IPS DF 19.7 (cell line): ENCODE data around the gene CEP192.
"Not testable (repeated sequence)": the region's sequence is repeated elsewhere in the genome, so short reads cannot be mapped to it uniquely, and the experiment has no call there.

Experiments
- DNase-seq: peaks from one replicate; pipeline ENCODE4 v3.0.0-alpha.2; 2013; ENCODE audit warnings: low read depth, low spot score

Gene CEP192

DNA sequence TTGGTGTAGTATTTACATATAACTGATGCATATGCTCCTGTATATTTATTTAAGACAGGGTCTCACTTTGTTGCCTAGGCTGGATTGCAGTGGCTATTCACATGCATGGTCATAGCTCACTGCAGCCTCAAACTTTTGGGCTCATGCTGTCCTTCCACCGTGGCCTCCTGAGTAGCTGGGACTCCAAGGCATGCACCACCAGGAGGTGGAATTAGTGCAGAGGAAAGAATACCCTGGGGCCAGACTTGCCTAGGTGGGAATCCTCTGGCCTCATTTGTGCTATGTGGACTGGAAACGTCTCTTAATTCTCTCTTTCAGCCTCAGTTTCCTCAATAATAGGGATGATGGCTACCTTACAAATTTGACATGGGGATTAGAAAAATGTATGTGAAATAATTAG is 2.3 kb downstream of the CEP192 start:
- DNase-seq = no peak

- DNase-seq = no peak
Measured at GRCh38 chr18:12995424-12995823, 4.3 kb downstream of the CEP192 start.

DNA sequence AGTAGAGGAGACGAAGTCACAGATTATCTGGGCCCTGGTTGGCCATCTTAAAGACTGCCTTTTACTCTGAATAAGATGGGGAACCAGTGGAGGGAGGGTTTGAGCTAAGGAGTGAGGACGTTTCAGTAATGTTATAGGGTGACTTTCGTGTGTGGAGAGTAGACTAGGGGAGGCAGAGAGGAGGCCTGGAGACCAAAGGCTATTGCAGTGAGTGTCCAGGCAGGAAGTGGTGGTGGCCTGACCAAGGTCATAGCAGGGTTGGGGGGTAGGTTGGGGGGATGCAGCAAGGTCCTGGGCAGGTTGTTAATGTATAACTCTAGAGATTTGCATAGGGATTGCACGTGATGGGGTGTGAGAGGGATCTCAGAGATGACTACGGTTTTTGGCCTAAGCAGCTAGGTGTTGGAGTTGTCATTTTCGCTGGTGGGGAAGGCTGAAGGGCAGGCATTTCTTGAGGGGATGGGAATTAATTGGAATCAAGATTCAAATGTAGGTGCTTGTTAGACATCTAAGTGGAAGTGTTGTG is 4.9 kb downstream of the CEP192 start:
- no peak for DNase-seq

DNA sequence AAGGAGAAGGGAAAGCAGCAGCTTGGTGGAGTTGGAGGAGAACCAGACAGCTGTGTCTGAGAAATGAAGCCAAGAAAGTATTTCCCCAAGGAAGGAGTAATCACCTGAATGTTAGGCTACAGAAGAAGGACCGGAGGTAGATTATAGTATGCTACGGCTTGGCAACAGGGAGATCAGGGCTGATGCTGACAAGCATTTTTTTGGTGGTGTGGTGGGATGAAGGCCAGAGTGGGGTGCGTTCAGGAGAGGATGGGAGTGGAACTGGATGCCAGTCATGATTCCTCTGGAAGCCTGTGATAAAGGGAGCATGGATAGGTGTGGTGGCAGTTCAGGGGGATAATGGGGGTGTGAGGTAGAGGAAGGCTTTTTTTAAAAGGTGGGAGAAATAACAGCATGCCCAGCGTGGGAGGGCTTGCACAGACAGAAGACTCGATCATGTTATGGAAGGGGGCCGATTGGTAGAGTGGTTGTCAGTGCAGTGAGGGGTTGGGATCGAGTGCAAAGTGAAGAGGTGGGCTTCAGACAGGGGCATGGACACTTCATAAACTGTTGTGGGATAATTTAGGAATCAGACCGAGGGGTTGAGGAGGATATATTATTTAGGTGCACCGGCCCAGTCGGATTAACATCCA is 5.6 kb downstream of the CEP192 start:
- DNase-seq = no peak

- DNase-seq = not testable (repeated sequence)
Measured at GRCh38 chr18:12997330-12997729, 6.2 kb downstream of the CEP192 start.

- DNase-seq = no peak
Measured at GRCh38 chr18:12998332-12999060, 7.3 kb downstream of the CEP192 start.

DNA sequence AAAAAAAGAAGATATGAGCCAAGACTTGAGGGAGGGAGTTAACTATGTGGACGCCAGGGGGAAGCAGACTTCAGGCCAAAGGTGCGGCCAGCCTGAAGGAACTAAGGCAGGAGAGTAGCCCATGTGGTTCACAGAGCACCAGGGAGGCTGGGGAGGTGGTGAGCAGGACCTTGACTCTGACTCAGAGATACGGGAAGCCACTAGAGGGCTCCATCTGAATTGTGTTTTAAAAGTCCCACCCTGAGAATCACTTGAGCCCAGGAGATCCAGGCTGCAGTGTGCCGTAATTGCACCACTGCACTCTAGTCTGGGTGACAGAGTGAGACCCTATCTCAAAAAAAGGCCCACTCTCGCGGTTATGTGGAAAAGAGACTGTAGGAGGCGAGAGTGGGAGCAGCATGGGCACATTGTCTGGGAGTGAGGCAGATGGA is 12.3 kb downstream of the CEP192 start:
- DNase-seq = peak; percentile 78

DNA sequence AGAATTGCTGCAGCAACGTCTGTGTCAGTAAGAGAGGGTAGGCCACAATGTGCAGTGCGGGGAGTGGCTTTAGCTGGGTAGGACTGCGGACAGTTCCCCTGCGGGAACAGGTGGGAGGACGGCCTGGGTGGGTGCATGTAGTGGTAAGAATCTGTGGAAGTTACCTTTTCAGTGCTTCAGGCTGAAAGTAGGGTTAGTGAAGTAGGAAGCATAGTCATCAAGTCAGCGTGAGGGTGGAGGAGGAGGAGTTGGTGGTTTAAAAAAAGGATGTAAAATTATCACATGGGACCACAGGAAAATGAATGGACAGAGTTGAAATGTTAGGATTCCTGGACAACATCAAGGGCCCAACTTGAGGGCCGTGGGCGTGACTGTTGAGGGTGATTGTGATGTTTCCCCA is 13.2 kb downstream of the CEP192 start:
- DNase-seq = no peak

DNA sequence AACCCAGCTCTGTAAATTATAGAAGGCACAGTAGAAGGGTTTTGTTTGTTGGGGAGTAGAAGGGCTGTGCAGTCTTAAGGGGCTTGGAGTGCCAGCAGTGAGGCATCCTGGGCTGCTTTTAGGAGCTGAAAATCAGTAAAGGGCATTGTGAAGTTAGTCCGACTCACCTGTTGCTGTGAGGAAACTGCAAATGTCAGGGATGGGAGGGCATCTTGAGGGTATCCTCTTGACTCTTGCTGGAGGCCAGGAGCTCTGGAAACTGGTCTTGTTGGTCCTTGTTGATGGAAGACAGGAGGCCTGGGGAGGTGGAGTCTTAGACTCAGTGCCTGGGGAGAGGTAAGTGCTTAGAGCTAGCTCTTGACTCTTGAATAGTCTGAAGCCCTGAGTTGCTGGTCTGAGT is 14.1 kb downstream of the CEP192 start:
- DNase-seq = no peak

DNA sequence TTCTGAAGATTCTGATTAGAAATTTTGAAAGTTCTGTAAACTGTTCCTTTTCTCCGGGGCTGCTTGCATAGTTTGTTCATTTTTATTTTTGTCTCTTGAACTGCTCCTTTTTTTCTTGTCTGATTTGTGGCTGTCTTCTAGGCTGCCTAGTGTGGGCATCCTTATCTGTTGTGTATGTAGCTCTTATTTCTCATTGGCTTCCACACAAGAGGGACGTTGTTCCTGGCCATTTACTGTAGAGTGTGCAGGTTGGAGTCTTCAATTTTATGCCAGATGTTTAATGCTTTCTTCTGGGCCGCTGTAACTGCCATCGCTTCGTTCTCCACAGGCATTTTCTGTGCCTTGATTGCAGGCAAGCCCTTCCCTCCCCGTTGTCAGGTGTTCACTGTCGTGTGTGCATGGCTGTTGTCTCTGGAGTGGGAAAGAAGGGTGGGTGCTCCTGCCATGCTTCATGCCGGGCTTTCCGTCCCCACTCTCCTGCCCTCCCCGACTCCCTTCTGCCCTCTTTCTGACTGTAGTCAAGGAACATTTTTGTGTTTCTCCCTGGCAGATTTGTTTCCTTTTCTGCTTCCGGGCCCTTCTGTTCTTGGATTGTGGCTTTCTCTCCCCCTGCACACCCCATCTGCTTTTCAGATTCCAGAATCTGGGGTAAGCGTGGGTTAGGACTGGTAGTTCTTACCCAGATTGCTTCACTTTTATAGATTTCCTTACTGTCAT is 15.5 kb downstream of the CEP192 start:
- no peak for DNase-seq

DNA sequence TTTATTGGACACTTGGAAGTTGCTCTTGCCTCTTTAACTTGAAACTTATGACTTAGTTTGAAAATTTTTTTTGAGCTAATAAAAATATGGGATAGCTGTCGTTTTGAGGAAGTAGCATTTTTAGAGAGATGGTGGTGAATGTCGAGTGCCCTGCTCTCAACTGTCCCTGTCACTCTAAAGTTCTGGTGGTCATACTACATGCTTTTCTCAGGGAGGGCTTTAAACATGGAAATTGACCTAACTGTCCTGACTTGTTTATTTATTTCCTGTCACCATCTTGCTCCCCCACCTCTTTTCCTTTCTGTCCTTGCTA is 16.0 kb downstream of the CEP192 start:
- no peak for DNase-seq

- no peak for DNase-seq
Measured at GRCh38 chr18:13011719-13012118, 20.6 kb downstream of the CEP192 start.

DNA sequence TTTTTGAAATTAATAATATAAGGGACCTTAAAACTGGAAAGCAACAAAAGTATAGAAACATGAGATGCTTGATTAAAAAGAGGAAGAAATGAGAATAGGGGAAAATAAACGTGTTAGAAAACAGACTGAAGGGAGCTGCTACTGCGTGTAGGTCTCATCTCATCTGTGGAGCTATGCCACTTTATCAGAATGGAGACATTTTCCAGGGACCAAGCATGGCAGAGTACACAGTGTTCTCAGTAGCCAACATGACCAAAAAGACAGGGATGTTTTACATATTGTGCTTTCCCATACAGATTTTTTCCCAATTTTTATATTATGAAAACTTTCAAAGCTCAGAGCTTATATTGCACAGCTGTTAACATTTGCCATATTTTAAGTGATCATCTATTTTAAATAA is 23.1 kb downstream of the CEP192 start:
- no peak for DNase-seq

- no peak for DNase-seq
Measured at GRCh38 chr18:13014818-13015217, 23.7 kb downstream of the CEP192 start.

GRCh38 chr18:13017247-13017875 is 26.2 kb downstream of the CEP192 start:
- no peak for DNase-seq

DNA sequence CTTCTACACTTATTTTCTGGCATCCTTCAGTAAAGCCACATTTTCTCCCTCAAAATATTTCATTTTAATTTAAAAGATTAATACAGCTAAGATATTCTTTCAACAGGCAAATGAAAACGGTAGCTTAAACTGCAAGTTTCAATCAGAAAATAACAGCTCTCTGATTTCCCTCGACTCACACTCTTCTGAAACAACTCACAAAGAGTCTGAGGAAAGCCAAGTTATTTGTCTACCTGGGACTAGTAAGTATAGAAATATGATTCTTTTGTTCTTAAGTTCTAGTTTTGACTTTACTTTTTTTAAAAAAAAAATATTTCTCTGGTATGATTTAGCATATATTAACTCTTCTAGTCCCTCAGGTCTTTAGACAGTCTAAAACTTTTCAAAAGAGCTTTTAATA is 27.2 kb downstream of the CEP192 start:
- DNase-seq = no peak

- DNase-seq = no peak
Measured at GRCh38 chr18:13019301-13019700, 28.1 kb downstream of the CEP192 start.

GRCh38 chr18:13022644-13023043 is 31.5 kb downstream of the CEP192 start:
- no peak for DNase-seq

GRCh38 chr18:13025233-13025632 is 34.1 kb downstream of the CEP192 start:
- DNase-seq = no peak

DNA sequence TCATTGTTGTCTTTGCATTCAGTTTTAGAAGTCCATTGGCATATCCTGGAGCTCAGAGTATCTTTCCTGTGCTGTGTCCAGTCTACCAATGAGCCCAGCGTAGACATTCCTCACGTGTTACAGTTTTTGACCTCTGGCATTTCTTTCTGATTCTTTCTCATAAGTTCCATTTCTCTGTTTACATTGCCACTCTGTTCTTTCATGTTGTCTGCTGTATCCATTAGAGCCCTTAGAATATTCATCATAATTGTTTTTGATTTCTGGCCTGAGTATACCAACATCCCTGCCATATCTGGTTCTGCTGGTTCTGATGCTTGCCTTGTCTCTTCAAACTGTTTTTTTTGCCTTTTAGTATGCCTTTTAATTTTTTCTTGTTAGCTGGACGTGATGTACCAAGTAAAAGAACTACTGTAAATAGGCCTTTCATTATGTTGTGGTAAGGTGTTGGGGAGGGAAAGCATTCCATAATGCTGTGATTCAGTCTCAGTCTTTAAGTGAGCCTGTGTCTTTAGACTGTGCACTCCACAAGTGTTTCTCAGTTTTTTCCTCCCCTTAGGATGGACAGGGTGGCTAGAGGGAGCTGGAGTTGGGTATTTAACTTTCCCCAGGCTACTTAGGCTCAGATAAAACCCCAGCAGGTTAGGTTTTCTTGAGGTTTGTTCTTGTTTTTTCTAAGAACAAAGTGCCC is 35.6 kb downstream of the CEP192 start:
- DNase-seq = no peak

DNA sequence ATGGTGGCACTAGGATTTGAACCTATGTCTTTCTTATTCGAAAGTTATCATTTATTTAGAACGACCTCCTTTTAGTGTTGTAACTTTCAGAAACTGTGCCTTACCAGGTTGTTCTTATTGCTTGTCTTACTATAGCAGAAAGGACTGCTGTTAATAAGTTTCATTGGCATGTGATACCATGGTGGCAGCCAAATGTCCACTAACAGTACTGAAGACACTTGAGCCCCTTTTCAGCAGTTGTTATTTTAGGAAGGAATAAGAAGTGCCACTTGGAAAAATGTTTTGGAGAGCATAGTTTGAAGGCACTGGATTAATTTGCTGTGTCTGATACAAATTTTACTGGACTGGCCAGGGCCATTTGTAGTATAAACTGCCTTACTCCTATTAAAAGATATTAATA is 37.7 kb downstream of the CEP192 start:
- DNase-seq = no peak

GRCh38 chr18:13032173-13032572 is 41.0 kb downstream of the CEP192 start:
- no peak for DNase-seq
